Measurements from ENCODE around the gene TBC1D17. TPM values are rescaled to one million over a fixed set of nuclear protein-coding genes. Genes with fewer than 3 reads are reported as not detected.

Gene TBC1D17
- total RNA-seq (ENCODE audit: unreplicated experiment): 36.8 TPM
- long read RNA-seq, partial matches to known transcripts: 2 of 7 reads
- long read RNA-seq, other reads (novel, unspliced or antisense): 2 of 7 reads

GRCh38 chr19:49877020-49877878 is at the start of gene TBC1D17, which contains the start of gene AKT1S1:
TBC1D17 (plus strand) TSS chr19:49877702; CDS start chr19:49877724, 22 bp downstream.
AKT1S1 (minus strand) TSS chr19:49877355; CDS start chr19:49873295, 4,060 bp downstream.
- Mint-ChIP-seq H3K27ac (ENCODE audit: unreplicated experiment) (peak within 1 kb of the TSS; percentile 61), H3K27me3 (ENCODE audit: unreplicated experiment) (peaks cover 21% of the 10 kb centered on the region), H3K4me1 (ENCODE audit: unreplicated experiment) (peaks cover 26% of the 10 kb centered on the region), H3K4me3 (ENCODE audit: unreplicated experiment) (no peak within 1 kb of the TSS), H3K36me3 (ENCODE audit: low read depth, unreplicated experiment) (peaks cover 16% of the 10 kb centered on the region), H3K9me3 (ENCODE audit: unreplicated experiment) (no peaks in the 10 kb centered on the region)
- no peak for TF ChIP-seq CTCF (IDR thresholded peaks at IDR 0.05; ENCODE audit: unreplicated experiment)
- peak; percentile 96 for DNase-seq (ENCODE audit: low spot score)

GRCh38 chr19:49829200-49829599 is 48.3 kb upstream of the TBC1D17 start:
- DNase-seq (ENCODE audit: low spot score): no peak
- Mint-ChIP-seq H3K36me3 (ENCODE audit: low read depth, unreplicated experiment) (peaks cover 45% of the 10 kb centered on the region), H3K9me3 (ENCODE audit: unreplicated experiment) (no peaks in the 10 kb centered on the region), H3K27ac (ENCODE audit: unreplicated experiment) (no peak overlapping the region), H3K27me3 (ENCODE audit: unreplicated experiment) (peaks cover 13% of the 10 kb centered on the region), H3K4me3 (ENCODE audit: unreplicated experiment) (no peak overlapping the region), H3K4me1 (ENCODE audit: unreplicated experiment) (peaks cover 27% of the 10 kb centered on the region)
- no peak for TF ChIP-seq CTCF (IDR thresholded peaks at IDR 0.05; ENCODE audit: unreplicated experiment)

DNA sequence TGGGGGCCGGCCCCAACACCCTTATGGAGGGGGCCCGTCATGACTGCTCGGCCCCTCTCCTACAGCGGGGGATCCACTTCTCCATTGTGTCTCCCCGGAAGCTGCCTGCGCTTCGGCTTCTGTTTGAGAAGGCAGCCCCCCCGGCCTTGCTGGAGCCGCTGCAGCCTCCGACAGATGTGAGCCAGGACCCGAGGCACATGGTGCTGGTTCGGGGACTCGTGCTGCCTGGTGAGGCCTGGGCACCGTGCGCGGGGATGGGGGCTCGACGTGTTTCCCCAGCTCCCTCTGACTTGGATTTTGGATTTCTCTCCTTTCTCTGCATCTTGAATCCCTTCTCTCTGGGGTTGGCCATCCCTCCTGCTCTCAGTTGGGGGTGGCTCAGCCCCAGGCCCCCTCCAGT is 47.8 kb upstream of the TBC1D17 start:
- Mint-ChIP-seq H3K4me1 (ENCODE audit: unreplicated experiment) (peaks cover 27% of the 10 kb centered on the region), H3K27me3 (ENCODE audit: unreplicated experiment) (peaks cover 13% of the 10 kb centered on the region)
- DNase-seq (ENCODE audit: low spot score): no peak

DNA sequence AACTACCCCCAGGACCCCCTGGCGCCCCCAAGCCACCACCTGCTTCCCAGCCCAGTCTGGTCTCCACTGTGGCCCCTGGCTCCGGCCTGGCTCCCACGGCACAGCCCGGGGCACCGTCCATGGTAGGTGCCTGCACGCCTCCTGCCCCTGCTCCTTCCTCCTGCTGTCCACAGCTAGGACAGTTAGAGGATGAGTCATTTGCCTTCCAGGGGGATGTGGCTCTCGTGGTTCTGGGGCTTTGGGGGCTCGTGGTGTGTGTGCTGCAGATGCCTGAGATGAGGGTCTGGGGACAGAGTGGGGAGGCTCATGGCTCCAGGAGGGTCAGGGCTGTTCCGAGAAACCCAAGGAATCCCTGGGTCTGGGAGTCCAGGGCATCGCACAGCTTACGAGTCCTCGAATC is 46.7 kb upstream of the TBC1D17 start:
- H3K36me3 Mint-ChIP-seq (ENCODE audit: low read depth, unreplicated experiment): peaks cover 50% of the 10 kb centered on the region
- peaks cover 16% of the 10 kb centered on the region for H3K27me3 Mint-ChIP-seq (ENCODE audit: unreplicated experiment)
- no peak for TF ChIP-seq CTCF (IDR thresholded peaks at IDR 0.05; ENCODE audit: unreplicated experiment)
- peaks cover 24% of the 10 kb centered on the region for H3K4me1 Mint-ChIP-seq (ENCODE audit: unreplicated experiment)
- H3K9me3 Mint-ChIP-seq (ENCODE audit: unreplicated experiment): no peaks in the 10 kb centered on the region
- no peak overlapping the region for H3K27ac Mint-ChIP-seq (ENCODE audit: unreplicated experiment)
- H3K4me3 Mint-ChIP-seq (ENCODE audit: unreplicated experiment): no peak overlapping the region
- DNase-seq (ENCODE audit: low spot score): no peak

More for the DNA sequence above, 47.8 kb upstream of the TBC1D17 start:
- Mint-ChIP-seq H3K27ac (ENCODE audit: unreplicated experiment) (no peak overlapping the region), H3K36me3 (ENCODE audit: low read depth, unreplicated experiment) (peaks cover 44% of the 10 kb centered on the region), H3K4me3 (ENCODE audit: unreplicated experiment) (no peak overlapping the region), H3K9me3 (ENCODE audit: unreplicated experiment) (no peaks in the 10 kb centered on the region)
- TF ChIP-seq CTCF (IDR thresholded peaks at IDR 0.05; ENCODE audit: unreplicated experiment): no peak

GRCh38 chr19:49831592-49831991 is 45.9 kb upstream of the TBC1D17 start:
- Mint-ChIP-seq H3K4me1 (ENCODE audit: unreplicated experiment) (peaks cover 16% of the 10 kb centered on the region), H3K36me3 (ENCODE audit: low read depth, unreplicated experiment) (peaks cover 44% of the 10 kb centered on the region), H3K4me3 (ENCODE audit: unreplicated experiment) (no peak overlapping the region), H3K27ac (ENCODE audit: unreplicated experiment) (no peak overlapping the region), H3K27me3 (ENCODE audit: unreplicated experiment) (peaks cover 16% of the 10 kb centered on the region), H3K9me3 (ENCODE audit: unreplicated experiment) (no peaks in the 10 kb centered on the region)
- no peak for TF ChIP-seq CTCF (IDR thresholded peaks at IDR 0.05; ENCODE audit: unreplicated experiment)
- no peak for DNase-seq (ENCODE audit: low spot score)

Measured in endothelial cell (in vitro differentiated cells).